Measurements from ENCODE around the gene CACHD1.
A peak's percentile ranks its signal among the peaks of the same experiment; 100 is the strongest.

The CACHD1 gene

GRCh38 chr1:64550510-64550909, 80.6 kb downstream of the CACHD1 start:
- no peak for DNase-seq (ENCODE audit: low spot score)

GRCh38 chr1:64550946-64551605, 81.1 kb downstream of the CACHD1 start:
- DNase-seq (ENCODE audit: low spot score): no peak

- no peak for DNase-seq (ENCODE audit: low spot score)
These were observed 83.4 kb downstream of the CACHD1 start for GRCh38 chr1:64553285-64553684.

GRCh38 chr1:64555947-64556346, 86.0 kb downstream of the CACHD1 start:
- no peak for DNase-seq (ENCODE audit: low spot score)

- DNase-seq (ENCODE audit: low spot score): no peak
These were observed 92.1 kb downstream of the CACHD1 start for GRCh38 chr1:64561993-64562392.

GRCh38 chr1:64563958-64564565, 94.1 kb downstream of the CACHD1 start:
- DNase-seq (ENCODE audit: low spot score): no peak

GRCh38 chr1:64564891-64565290, 95.0 kb downstream of the CACHD1 start:
- DNase-seq (ENCODE audit: low spot score): no peak

GRCh38 chr1:64567426-64568170, 97.7 kb downstream of the CACHD1 start:
- DNase-seq (ENCODE audit: low spot score): no peak

GRCh38 chr1:64568171-64568450, 98.2 kb downstream of the CACHD1 start:
- no peak for DNase-seq (ENCODE audit: low spot score)

GRCh38 chr1:64569411-64569810, 99.5 kb downstream of the CACHD1 start:
- DNase-seq (ENCODE audit: low spot score): no peak

GRCh38 chr1:64570267-64570855, 100.4 kb downstream of the CACHD1 start:
- DNase-seq (ENCODE audit: low spot score): no peak

- DNase-seq (ENCODE audit: low spot score): no peak
These were observed 102.4 kb downstream of the CACHD1 start for GRCh38 chr1:64572222-64572900.

- DNase-seq (ENCODE audit: low spot score): peak; percentile 80
These were observed 104.4 kb downstream of the CACHD1 start for GRCh38 chr1:64574301-64574700.

- DNase-seq (ENCODE audit: low spot score): no peak
These were observed 106.2 kb downstream of the CACHD1 start for GRCh38 chr1:64575881-64576676.

- no peak for DNase-seq (ENCODE audit: low spot score)
These were observed 108.5 kb downstream of the CACHD1 start for GRCh38 chr1:64578270-64578973.

GRCh38 chr1:64579767-64580166, 109.8 kb downstream of the CACHD1 start:
- no peak for DNase-seq (ENCODE audit: low spot score)

- DNase-seq (ENCODE audit: low spot score): no peak
These were observed 111.4 kb downstream of the CACHD1 start for GRCh38 chr1:64581135-64581842.

GRCh38 chr1:64581843-64582185, 111.9 kb downstream of the CACHD1 start:
- DNase-seq (ENCODE audit: low spot score): no peak

- no peak for DNase-seq (ENCODE audit: low spot score)
These were observed 114.5 kb downstream of the CACHD1 start for GRCh38 chr1:64584479-64584878.

GRCh38 chr1:64588876-64589275, 118.9 kb downstream of the CACHD1 start:
- DNase-seq (ENCODE audit: low spot score): no peak

GRCh38 chr1:64590316-64590715, 120.4 kb downstream of the CACHD1 start:
- no peak for DNase-seq (ENCODE audit: low spot score)

Data from RKO (cell line).